GM18502 (cell line): Measurements from ENCODE around the gene FAT1.

Experiments used
- ATAC-seq: cut with Tn5 transposase; IDR thresholded peaks from one replicate; pipeline ENCODE4 v1.9.1; 2021; ENCODE audit warnings: mild to moderate bottlenecking; ENCODE audit not compliant: unreplicated experiment, poor library complexity

Gene FAT1

GRCh38 chr4:186725469-186726425 lies 2.1 kb upstream of the FAT1 start:
- no peak for ATAC-seq

GRCh38 chr4:186724864-186725468 lies 1.3 kb upstream of the FAT1 start:
- ATAC-seq, result no peak

GRCh38 chr4:186724058-186724863 lies 605 bp upstream of the FAT1 start:
- no peak for ATAC-seq

GRCh38 chr4:186722796-186723291 lies 812 bp downstream of the FAT1 start:
- ATAC-seq, result no peak

GRCh38 chr4:186719925-186720694 lies 3.5 kb downstream of the FAT1 start:
- ATAC-seq, result no peak

- ATAC-seq, result no peak
Measured at GRCh38 chr4:186717556-186717955, 6.1 kb downstream of the FAT1 start.

- no peak for ATAC-seq
Measured at GRCh38 chr4:186715077-186715476, 8.6 kb downstream of the FAT1 start.

GRCh38 chr4:186714006-186714675 lies 9.5 kb downstream of the FAT1 start:
- ATAC-seq, result no peak

GRCh38 chr4:186712690-186713089 lies 11.0 kb downstream of the FAT1 start:
- no peak for ATAC-seq

- ATAC-seq, result no peak
Measured at GRCh38 chr4:186710521-186711119, 13.0 kb downstream of the FAT1 start.

- ATAC-seq, result no peak
Measured at GRCh38 chr4:186709517-186709916, 14.1 kb downstream of the FAT1 start.

- ATAC-seq, result no peak
Measured at GRCh38 chr4:186708554-186708953, 15.1 kb downstream of the FAT1 start.

- no peak for ATAC-seq
Measured at GRCh38 chr4:186707996-186708395, 15.7 kb downstream of the FAT1 start.

- ATAC-seq, result no peak
Measured at GRCh38 chr4:186707574-186707973, 16.1 kb downstream of the FAT1 start.

- no peak for ATAC-seq
Measured at GRCh38 chr4:186704057-186704456, 19.6 kb downstream of the FAT1 start.

GRCh38 chr4:186703510-186703909 lies 20.1 kb downstream of the FAT1 start:
- no peak for ATAC-seq

GRCh38 chr4:186702940-186703339 lies 20.7 kb downstream of the FAT1 start:
- ATAC-seq, result no peak

GRCh38 chr4:186702297-186702696 lies 21.4 kb downstream of the FAT1 start:
- no peak for ATAC-seq

GRCh38 chr4:186701788-186702187 lies 21.9 kb downstream of the FAT1 start:
- ATAC-seq, result no peak
